GM12874 (cell line): Measurements from ENCODE around the gene SNRPD2.

Experiments
- CTCF ChIP-seq: IDR thresholded peaks from 2 replicates; pipeline ENCODE4 v1.5.1; 2011; ENCODE audit warnings: low read depth, mild to moderate bottlenecking, control low read depth, low read length, moderate library complexity; ENCODE audit not compliant: insufficient read depth

The SNRPD2 gene

GRCh38 chr19:45717131-45717982, 25.6 kb upstream of the SNRPD2 start:
- TF ChIP-seq CTCF: 0 out of 2 replicates have a peak, but pooled peaks have one; percentile 20

GRCh38 chr19:45716359-45717130, 24.8 kb upstream of the SNRPD2 start:
- no peak for TF ChIP-seq CTCF

DNA sequence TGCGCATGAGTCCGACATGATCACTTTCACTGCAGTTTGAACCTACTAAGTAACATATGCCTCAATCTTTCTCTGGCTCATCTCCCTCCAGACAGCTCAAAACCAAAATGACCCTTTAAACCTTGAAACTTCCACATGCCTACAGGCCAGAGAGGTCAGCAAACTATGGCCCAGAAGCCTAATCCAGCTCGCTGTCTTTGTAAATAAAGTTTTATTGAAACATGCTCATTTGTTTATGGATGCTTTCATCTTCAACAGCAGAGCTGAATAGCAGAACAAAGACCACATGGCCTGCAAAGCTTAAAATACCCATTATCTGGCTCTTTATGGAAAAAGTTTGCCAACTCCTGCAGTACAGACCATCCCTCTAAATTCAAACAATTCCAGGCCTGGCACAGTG, 23.4 kb upstream of the SNRPD2 start:
- no peak for TF ChIP-seq CTCF

DNA sequence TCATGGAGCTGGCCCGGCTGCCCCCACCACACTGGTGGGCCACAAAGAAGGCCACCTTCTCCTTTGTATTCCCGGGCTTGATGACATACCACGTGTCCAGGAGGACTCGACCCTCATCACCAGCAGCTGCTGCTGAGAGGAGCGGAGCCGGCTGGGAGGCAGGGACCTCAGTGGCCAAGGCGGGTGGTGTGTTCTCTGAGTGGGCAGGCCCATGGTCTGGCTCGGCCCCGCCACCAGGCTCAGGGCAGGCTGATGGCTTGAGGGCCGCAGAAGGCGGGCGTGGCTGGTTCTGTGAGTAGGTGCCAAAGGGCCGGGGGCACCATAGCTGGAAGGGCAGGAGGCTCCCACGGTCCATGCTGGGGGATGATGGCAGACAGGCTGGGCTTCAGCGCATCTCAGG, 21.4 kb upstream of the SNRPD2 start:
- TF ChIP-seq CTCF: no peak

DNA sequence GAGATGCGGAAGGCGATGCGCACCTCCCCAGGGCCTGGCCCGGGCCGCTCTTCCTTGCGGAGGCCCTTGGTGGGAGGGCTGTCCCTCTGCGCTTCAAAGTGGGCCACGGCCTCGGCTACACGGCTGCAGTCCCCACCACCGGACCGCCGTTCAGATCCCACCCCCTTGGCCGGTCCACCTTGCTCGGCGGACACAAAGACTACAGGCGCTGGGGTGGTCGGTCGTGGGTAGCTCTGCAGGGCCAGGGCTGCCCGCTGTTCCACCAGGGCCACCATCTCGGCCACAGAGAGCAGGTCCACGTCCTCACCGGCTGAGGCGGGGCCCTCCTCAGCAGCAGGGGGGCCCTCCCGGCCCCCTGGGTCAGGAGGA, 20.9 kb upstream of the SNRPD2 start:
- TF ChIP-seq CTCF: no peak

- TF ChIP-seq CTCF: no peak
Observed at GRCh38 chr19:45711851-45712698, 20.3 kb upstream of the SNRPD2 start.

GRCh38 chr19:45710356-45711130, 18.8 kb upstream of the SNRPD2 start:
- no peak for TF ChIP-seq CTCF
